H1 (cell line): ENCODE data around the gene SLC25A39. TPM values are rescaled to one million over a fixed set of nuclear protein-coding genes. Genes with fewer than 3 reads are reported as not detected.

Experiments
- CTCF ChIA-PET: fragments of 300-600 bp; sonication (Branson Sonifier 250); formaldehyde crosslinking; loops from one replicate; lab custom pipeline; 2021; ENCODE audit not compliant: partially characterized antibody; lab: Charles Lee
- POLR2A ChIA-PET: fragments of 300-600 bp; sonication (Branson Sonifier 250); formaldehyde crosslinking; loops from one replicate; lab custom pipeline; 2021; ENCODE audit warnings: inconsistent platforms; ENCODE audit not compliant: partially characterized antibody; lab: Charles Lee
- DNase-seq, 2 experiments: peaks; one replicate each; pipeline versions ENCODE4 v3.0.0 to v3.0.0-alpha.2; 2010 to 2022; ENCODE audit warnings: low spot score in 2 of 2, low read depth in 1 of 2, mixed read lengths in 1 of 2
- FAIRE-seq: peaks from 2 replicates; lab custom pipeline; 2011; peaks lifted over from hg19 to GRCh38; lab: Jason Lieb, UNC
- H2AFZ ChIP-seq: 2 replicates; pipeline ENCODE4 v1.8.1; 2012; ENCODE audit warnings: low read length, inconsistent platforms
- H2AK5ac ChIP-seq: 2 replicates; pipeline ENCODE4 v1.6.1; 2013; ENCODE audit warnings: low read depth, low read length
- H2BK120ac ChIP-seq: replicated peaks from 2 replicates; pipeline ENCODE3; 2013; ENCODE audit warnings: low read depth, low read length, inconsistent platforms
- H2BK12ac ChIP-seq: 2 replicates; pipeline ENCODE4 v1.6.1; 2013; ENCODE audit warnings: low read depth, low read length
- H2BK15ac ChIP-seq: 2 replicates; pipeline ENCODE4 v1.6.1; 2013; ENCODE audit warnings: low read length
- H2BK20ac ChIP-seq: 2 replicates; pipeline ENCODE4 v1.6.1; 2013; ENCODE audit warnings: low read length
- H2BK5ac ChIP-seq: 2 replicates; pipeline ENCODE4 v1.6.1; 2013; ENCODE audit warnings: low read depth, low read length
- H3K14ac ChIP-seq: 2 replicates; pipeline ENCODE4 v1.6.1; 2013; ENCODE audit warnings: inconsistent platforms; ENCODE audit not compliant: insufficient read length
- H3K18ac ChIP-seq: 2 replicates; pipeline ENCODE4 v1.6.1; 2013; ENCODE audit warnings: low read length; ENCODE audit errors: extremely low read depth
- H3K23ac ChIP-seq: 2 replicates; pipeline ENCODE4 v1.6.1; 2013; ENCODE audit warnings: inconsistent platforms; ENCODE audit not compliant: insufficient read length
- H3K23me2 ChIP-seq: 2 replicates; pipeline ENCODE4 v1.6.1; 2013; ENCODE audit warnings: low read depth, low read length
- H3K27ac ChIP-seq: 2 replicates; pipeline ENCODE4 v1.6.1; 2011; ENCODE audit warnings: low read depth, low read length, inconsistent platforms
- H3K27me3 ChIP-seq, 4 experiments: replicated peaks in 1 of 4; 1 replicate in 1 of 4; 2 replicates in 3 of 4; pipeline versions ENCODE4 v1.6.1 to v1.8.1; 2011 to 2013; ENCODE audit warnings: low read length in 3 of 4, mild to moderate bottlenecking in 3 of 4, inconsistent platforms in 2 of 4, mixed read lengths in 2 of 4, moderate library complexity in 1 of 4; ENCODE audit not compliant: control insufficient read depth in 3 of 4, insufficient read depth in 3 of 4; ENCODE audit errors: extremely low read depth in 1 of 4
- H3K36me3 ChIP-seq, 4 experiments: 2 replicates each; pipeline versions ENCODE4 v1.6.1 to v1.8.1; 2011 to 2013; ENCODE audit warnings: mild to moderate bottlenecking in 4 of 4, low read length in 3 of 4, moderate library complexity in 2 of 4, control low read depth in 1 of 4, inconsistent platforms in 1 of 4; ENCODE audit not compliant: insufficient read depth in 4 of 4, control insufficient read depth in 2 of 4
- H3K4ac ChIP-seq: replicated peaks from 2 replicates; pipeline ENCODE3; 2013; ENCODE audit warnings: low read length, low read depth, mixed read lengths, inconsistent platforms; ENCODE audit not compliant: insufficient read length
- H3K4me1 ChIP-seq, 4 experiments: replicated peaks in 1 of 4; 1 replicate in 1 of 4; 2 replicates in 3 of 4; pipeline versions ENCODE4 v1.6.1 to v1.8.1; 2011 to 2013; ENCODE audit warnings: low read length in 3 of 4, inconsistent platforms in 2 of 4, mixed read lengths in 1 of 4; ENCODE audit not compliant: insufficient read depth in 4 of 4, control insufficient read depth in 3 of 4
- H3K4me2 ChIP-seq, 2 experiments: 2 replicates each; pipeline versions ENCODE4 v1.6.1 to v1.8.1; 2011 to 2013; ENCODE audit warnings: low read depth in 2 of 2, low read length in 2 of 2, control low read depth in 1 of 2, inconsistent platforms in 1 of 2, mild to moderate bottlenecking in 1 of 2; ENCODE audit not compliant: insufficient read depth in 1 of 2
- H3K4me3 ChIP-seq, 4 experiments: fragments of 200-600, 300-600 bp in 1 of 4; sonication (generic), shearing (Covaris generic), sonication (Bioruptor Twin) in 1 of 4; 2 replicates each; pipeline versions ENCODE4 v1.5.1 to v1.8.1; 2011 to 2016; ENCODE audit warnings: low read length in 4 of 4, low read depth in 3 of 4, control low read depth in 2 of 4, inconsistent platforms in 2 of 4, mild to moderate bottlenecking in 2 of 4, mixed read lengths in 1 of 4, moderate library complexity in 1 of 4; ENCODE audit not compliant: insufficient read depth in 2 of 4; ENCODE audit errors: extremely low read depth in 1 of 4
- H3K56ac ChIP-seq: replicated peaks from 2 replicates; pipeline ENCODE3; 2013; ENCODE audit warnings: low read depth, mild to moderate bottlenecking, mixed read lengths, low read length, inconsistent platforms; ENCODE audit not compliant: insufficient read length
- H3K79me1 ChIP-seq: 2 replicates; pipeline ENCODE4 v1.6.1; 2013; ENCODE audit warnings: low read depth, low read length, control low read depth
- H3K79me2 ChIP-seq, 2 experiments: 2 replicates each; pipeline versions ENCODE4 v1.6.1 to v1.8.1; 2012 to 2013; ENCODE audit warnings: low read length in 2 of 2, mild to moderate bottlenecking in 2 of 2, inconsistent platforms in 1 of 2; ENCODE audit not compliant: insufficient read depth in 2 of 2, control insufficient read depth in 1 of 2
- H3K9ac ChIP-seq, 4 experiments: replicated peaks in 1 of 4; 1 replicate in 1 of 4; 2 replicates in 3 of 4; pipeline versions ENCODE4 v1.6.1 to v1.8.1; 2011 to 2013; ENCODE audit warnings: low read depth in 3 of 4, low read length in 3 of 4, control low read depth in 2 of 4, mild to moderate bottlenecking in 2 of 4, moderate library complexity in 2 of 4, inconsistent platforms in 1 of 4; ENCODE audit errors: extremely low read depth in 1 of 4
- H3K9me3 ChIP-seq, 2 experiments: 2 replicates each; pipeline versions ENCODE4 v1.6.1 to v1.8.1; 2012 to 2013; ENCODE audit warnings: mild to moderate bottlenecking in 2 of 2, moderate library complexity in 2 of 2, control low read depth in 1 of 2, inconsistent platforms in 1 of 2, low read depth in 1 of 2, low read length in 1 of 2, mixed read lengths in 1 of 2; ENCODE audit not compliant: insufficient read depth in 2 of 2
- H4K20me1 ChIP-seq, 2 experiments: replicated peaks in 1 of 2; 2 replicates each; pipeline versions ENCODE3 to v1.8.1; 2011 to 2013; ENCODE audit warnings: inconsistent platforms in 2 of 2, low read length in 2 of 2, mild to moderate bottlenecking in 1 of 2; ENCODE audit not compliant: insufficient read depth in 2 of 2, control insufficient read depth in 1 of 2
- H4K5ac ChIP-seq: 2 replicates; pipeline ENCODE4 v1.6.1; 2013; ENCODE audit warnings: low read length, low read depth, mixed read lengths, inconsistent platforms; ENCODE audit not compliant: insufficient read length
- H4K8ac ChIP-seq: 2 replicates; pipeline ENCODE4 v1.8.0; 2013; ENCODE audit warnings: mild to moderate bottlenecking, moderate library complexity, low read length, inconsistent platforms; ENCODE audit not compliant: insufficient read depth; ENCODE audit errors: extremely low read depth
- H4K91ac ChIP-seq: replicated peaks from 2 replicates; pipeline ENCODE3; 2013; ENCODE audit warnings: low read length, mixed read lengths, inconsistent platforms; ENCODE audit not compliant: insufficient read length
- HDAC6 ChIP-seq: IDR thresholded peaks from one replicate; pipeline ENCODE4 v1.7.1; 2012; ENCODE audit warnings: low read depth, mild to moderate bottlenecking, inconsistent platforms, low read length, moderate library complexity
- KDM5A ChIP-seq: fragments of 200-600 bp; IDR thresholded peaks from 2 replicates; pipeline ENCODE4 v1.7.1; 2012; ENCODE audit warnings: mild to moderate bottlenecking, low read length, inconsistent platforms, mixed read lengths
- RAD21 ChIP-seq, 2 experiments: IDR thresholded peaks in 1 of 2; conservative IDR thresholded peaks in 1 of 2; 2 replicates each; pipeline ENCODE4 v1.6.1; 2011; ENCODE audit warnings: low read depth in 2 of 2, low read length in 2 of 2, improper control_type of control experiment in 1 of 2, inconsistent platforms in 1 of 2, mild to moderate bottlenecking in 1 of 2, moderate library complexity in 1 of 2
- SIRT6 ChIP-seq: IDR thresholded peaks from one replicate; pipeline ENCODE4 v1.7.1; 2012; ENCODE audit warnings: low read length, inconsistent platforms
- TCF12 ChIP-seq: IDR thresholded peaks from 2 replicates; pipeline ENCODE4 v1.6.1; 2011; ENCODE audit warnings: low read depth, mild to moderate bottlenecking, low read length
- TEAD4 ChIP-seq: IDR thresholded peaks from 2 replicates; pipeline ENCODE4 v1.6.1; 2012; ENCODE audit warnings: low read depth, low read length, inconsistent platforms, mixed read lengths
- YY1 ChIP-seq: IDR thresholded peaks from 2 replicates; pipeline ENCODE4 v1.6.1; 2011; ENCODE audit warnings: low read depth, mild to moderate bottlenecking, low read length
- WGBS, 2 experiments: shearing (Covaris generic) in 1 of 2; methylation state at CpG; one replicate each; pipeline versions ENCODE4 v1.1.6 to v1.1.7; 2013 to 2015; ENCODE audit warnings: low lambda C conversion rate in 2 of 2, mixed read lengths in 2 of 2, inconsistent platforms in 1 of 2, low coverage in 1 of 2, missing lambda C conversion rate in 1 of 2; ENCODE audit not compliant: insufficient replicate concordance in 2 of 2, insufficient coverage in 1 of 2, insufficient read length in 1 of 2; ENCODE audit errors: extremely low coverage in 1 of 2, missing lambda C conversion rate in 1 of 2; 5-methylcytosine and 5-hydroxymethylcytosine counted together
- polyA plus RNA-seq, 7 experiments: library from polyadenylated mRNA; depleted of rRNA in 3 of 7; stranded (reverse) in 5 of 7; unstranded in 2 of 7; fragments of >200 nt in 5 of 7; fragments of 200-250 nt in 2 of 7; gene quantifications; 1 replicate in 5 of 7; 2 replicates in 1 of 7; 4 replicates in 1 of 7; pipeline versions ENCODE4 v1.2.1 to v1.2.3, GENCODE V29; 2011 to 2013; ENCODE audit warnings: missing spikeins in 2 of 7, mixed read lengths in 2 of 7
- total RNA-seq: library from RNA; stranded (reverse); fragmentation: NEBNext Ultra II Directional; extraction: Animal tissue kit (Norgen Biotek cat#: 25700); gene quantifications from 2 replicates; pipeline ENCODE4 v1.2.1, GENCODE V29; 2021
- TF ChIP-seq, protein P1 (sequence below): IDR thresholded peaks from 2 replicates; pipeline ENCODE4 v1.6.1; 2011; ENCODE audit warnings: low read length, improper control_type of control experiment
- TF ChIP-seq, protein P2 (sequence below): IDR thresholded peaks from 2 replicates; pipeline ENCODE4 v1.6.1; 2012; ENCODE audit warnings: low read length, inconsistent platforms

The SLC25A39 gene
- total and polyA plus RNA-seq, 2 of the 8 experiments (the other 6 are each of a cell fraction or from before 2014, with no cell fraction given), result 200 to 291 TPM

DNA sequence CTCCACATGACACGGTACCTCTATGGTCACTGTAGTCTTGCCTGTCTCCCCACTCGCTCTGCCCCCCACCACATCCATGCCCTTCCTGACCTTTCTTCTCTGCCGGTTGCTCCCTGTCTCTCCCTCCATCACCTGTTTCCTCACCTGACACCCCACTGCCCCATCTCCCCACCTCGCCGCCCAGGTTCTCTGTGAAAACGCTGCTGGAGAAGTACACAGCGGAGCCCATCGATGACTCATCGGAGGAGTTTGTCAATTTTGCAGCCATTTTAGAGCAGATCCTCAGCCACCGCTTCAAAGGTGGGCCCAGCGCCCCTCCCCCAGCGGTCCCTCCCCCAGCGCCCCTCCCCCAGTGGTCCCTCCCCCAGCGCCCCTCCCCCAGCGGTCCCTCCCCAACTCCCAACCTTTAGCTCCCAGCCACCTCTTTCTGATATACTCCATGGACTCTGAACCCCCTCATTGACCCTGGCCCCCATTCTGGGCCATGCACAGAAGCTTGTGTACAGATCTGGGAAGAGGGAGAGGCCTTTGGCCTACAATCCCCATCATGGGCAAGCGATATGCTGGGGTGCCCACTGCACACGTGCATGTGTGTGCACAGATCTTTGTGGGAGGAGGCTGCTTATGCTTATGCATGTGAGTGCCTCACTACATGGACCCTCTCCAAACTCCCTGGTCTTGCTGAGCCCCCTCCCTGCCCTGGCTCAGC lies 12.1 kb downstream of the SLC25A39 start:
- H4K8ac ChIP-seq, result no peak overlapping the region; the same call in 1 of the 2 replicates
- WGBS, 2 experiments, result 89% methylated on average over 9 of the region's 17 CpGs; no CpG with 5 or more reads in 1 of the 2 experiments
- no peak overlapping the region for H3K4me3 ChIP-seq
- H3K9me3 ChIP-seq, result no peaks in the 10 kb centered on the region
- no peaks in the 10 kb centered on the region for H3K79me2 ChIP-seq
- DNase-seq, result no peak
- H3K14ac ChIP-seq, result no peak overlapping the region
- H4K5ac ChIP-seq, result no peak overlapping the region
- peak overlapping the region; percentile 88; the same call in 1 of the 2 replicates for H2BK12ac ChIP-seq
- H2BK20ac ChIP-seq, result no peak overlapping the region; the same call in 1 of the 2 replicates
- peaks cover 20% of the 10 kb centered on the region for H3K23me2 ChIP-seq
- H2AFZ ChIP-seq, result no peak overlapping the region
- no peak overlapping the region; the same call in 1 of the 2 replicates for H3K18ac ChIP-seq
- no peak overlapping the region for H2BK120ac ChIP-seq
- H3K27ac ChIP-seq, result no peak overlapping the region
- H4K91ac ChIP-seq, result no peak overlapping the region
- no peak overlapping the region for H3K9ac ChIP-seq
- H3K4me2 ChIP-seq, result no peak overlapping the region; a peak in 1 of 4 replicates
- H2BK15ac ChIP-seq, result peak overlapping the region; percentile 88; the same call in 1 of the 2 replicates
- peak overlapping the region; percentile 7; the same call in 1 of the 2 replicates for H2BK5ac ChIP-seq
- peak overlapping the region; percentile 48 for H3K56ac ChIP-seq
- H3K23ac ChIP-seq, result no peak overlapping the region
- ChIA-PET CTCF (interaction anchor here (0.8 to 2.5 kb wide), 5 partner anchors 9 to 102 kb away, joined by 3 to 10 read pairs (median 4); no protein-coding TSS in a partner anchor), POLR2A (interaction anchor here (0.7 to 14.6 kb wide), 5 partner anchors 9 to 102 kb away, joined by 3 to 135 read pairs (median 3); partner anchors contain the start of gene GRN)
- peaks cover 0 to 12% of the 10 kb centered on the region in 2 experiments for H4K20me1 ChIP-seq
- FAIRE-seq, result no peak
- peaks cover 7 to 47% (median 36%) of the 10 kb centered on the region in 4 experiments for H3K4me1 ChIP-seq
- H3K36me3 ChIP-seq, result no peaks in the 10 kb centered on the region
- peaks cover 0 to 19% (median 17%) of the 10 kb centered on the region in 4 experiments; a peak in 6 of 7 replicates for H3K27me3 ChIP-seq
- no peaks in the 10 kb centered on the region for H3K79me1 ChIP-seq
- no peak overlapping the region; the same call in 1 of the 2 replicates for H2AK5ac ChIP-seq
- no peak overlapping the region for H3K4ac ChIP-seq
- TF ChIP-seq RAD21 (IDR thresholded peaks at IDR 0.05 in 1 of 2, conservative IDR thresholded peaks at IDR 0.05 in 1 of 2; ENCODE audit: low read depth in 2 of 2, low read length in 2 of 2), result no peak
- TF ChIP-seq TCF12, result no peak
- no peak for TF ChIP-seq SIRT6
- no peak for TF ChIP-seq TEAD4
- no peak for TF ChIP-seq YY1
- no peak for TF ChIP-seq KDM5A
- TF ChIP-seq, protein P1, sequence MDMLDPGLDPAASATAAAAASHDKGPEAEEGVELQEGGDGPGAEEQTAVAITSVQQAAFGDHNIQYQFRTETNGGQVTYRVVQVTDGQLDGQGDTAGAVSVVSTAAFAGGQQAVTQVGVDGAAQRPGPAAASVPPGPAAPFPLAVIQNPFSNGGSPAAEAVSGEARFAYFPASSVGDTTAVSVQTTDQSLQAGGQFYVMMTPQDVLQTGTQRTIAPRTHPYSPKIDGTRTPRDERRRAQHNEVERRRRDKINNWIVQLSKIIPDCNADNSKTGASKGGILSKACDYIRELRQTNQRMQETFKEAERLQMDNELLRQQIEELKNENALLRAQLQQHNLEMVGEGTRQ, result no peak
- no peak for TF ChIP-seq HDAC6
- TF ChIP-seq, protein P2, sequence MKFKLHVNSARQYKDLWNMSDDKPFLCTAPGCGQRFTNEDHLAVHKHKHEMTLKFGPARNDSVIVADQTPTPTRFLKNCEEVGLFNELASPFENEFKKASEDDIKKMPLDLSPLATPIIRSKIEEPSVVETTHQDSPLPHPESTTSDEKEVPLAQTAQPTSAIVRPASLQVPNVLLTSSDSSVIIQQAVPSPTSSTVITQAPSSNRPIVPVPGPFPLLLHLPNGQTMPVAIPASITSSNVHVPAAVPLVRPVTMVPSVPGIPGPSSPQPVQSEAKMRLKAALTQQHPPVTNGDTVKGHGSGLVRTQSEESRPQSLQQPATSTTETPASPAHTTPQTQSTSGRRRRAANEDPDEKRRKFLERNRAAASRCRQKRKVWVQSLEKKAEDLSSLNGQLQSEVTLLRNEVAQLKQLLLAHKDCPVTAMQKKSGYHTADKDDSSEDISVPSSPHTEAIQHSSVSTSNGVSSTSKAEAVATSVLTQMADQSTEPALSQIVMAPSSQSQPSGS, result no peak
